Osteocyte (in vitro differentiated cells): ENCODE data around the gene TBX18. TPM values are rescaled to one million over a fixed set of nuclear protein-coding genes. Genes with fewer than 3 reads are reported as not detected.

ENCODE experiments used
- DNase-seq: peaks from one replicate; pipeline ENCODE4 v3.0.0; 2021; ENCODE audit warnings: mixed read lengths; ENCODE audit not compliant: unreplicated experiment; ENCODE audit errors: extremely low spot score
- H3K27ac Mint-ChIP-seq: one replicate; pipeline ENCODE4 v1.8.0; 2021; ENCODE audit warnings: mild to moderate bottlenecking, mixed read lengths; ENCODE audit not compliant: unreplicated experiment
- H3K27me3 Mint-ChIP-seq: one replicate; pipeline ENCODE4 v1.8.0; 2021; ENCODE audit warnings: mixed read lengths; ENCODE audit not compliant: unreplicated experiment
- H3K36me3 Mint-ChIP-seq: one replicate; pipeline ENCODE4 v1.8.0; 2021; ENCODE audit warnings: mixed read lengths; ENCODE audit not compliant: unreplicated experiment
- H3K4me1 Mint-ChIP-seq: one replicate; pipeline ENCODE4 v1.8.0; 2021; ENCODE audit warnings: mixed read lengths; ENCODE audit not compliant: unreplicated experiment
- H3K4me3 Mint-ChIP-seq: one replicate; pipeline ENCODE4 v1.8.0; 2021; ENCODE audit warnings: mild to moderate bottlenecking, moderate library complexity, mixed read lengths; ENCODE audit not compliant: unreplicated experiment
- H3K9me3 Mint-ChIP-seq: one replicate; pipeline ENCODE4 v1.8.0; 2021; ENCODE audit warnings: mixed read lengths; ENCODE audit not compliant: unreplicated experiment
- CTCF ChIP-seq: fragments of 200-600 bp; sonication (generic); IDR thresholded peaks from 2 replicates; pipeline ENCODE4 v1.5.0; 2021; ENCODE audit warnings: antibody characterized with exemption, mild to moderate bottlenecking, moderate library complexity
- total RNA-seq: library from RNA; stranded (reverse); gene quantifications from 2 replicates; pipeline ENCODE4 v1.2.1, GENCODE V29; 2021

Gene TBX18
- total RNA-seq, 1 donor from 2014 or later: 8.0 TPM

- H3K4me1 Mint-ChIP-seq: peaks cover 59% of the 10 kb centered on the region
- TF ChIP-seq CTCF: no peak
- H3K27me3 Mint-ChIP-seq: no peaks in the 10 kb centered on the region
- no peak overlapping the region for H3K27ac Mint-ChIP-seq
- H3K9me3 Mint-ChIP-seq: no peaks in the 10 kb centered on the region
- H3K36me3 Mint-ChIP-seq: no peaks in the 10 kb centered on the region
- H3K4me3 Mint-ChIP-seq: no peak overlapping the region
- DNase-seq: no peak
Observed at GRCh38 chr6:84639396-84639795, 125.0 kb downstream of the TBX18 start.

GRCh38 chr6:84638286-84638685 is 126.1 kb downstream of the TBX18 start:
- Mint-ChIP-seq H3K27ac (no peak overlapping the region), H3K27me3 (no peaks in the 10 kb centered on the region), H3K4me1 (peaks cover 53% of the 10 kb centered on the region), H3K4me3 (no peak overlapping the region), H3K36me3 (no peaks in the 10 kb centered on the region), H3K9me3 (no peaks in the 10 kb centered on the region)
- no peak for DNase-seq
- no peak for TF ChIP-seq CTCF
